NCI-H2029 treated with DMSO at 0.1 percent for 48 hours (cell line): Measurements from ENCODE around the gene HRH2.
A peak's percentile ranks its signal among the peaks of the same experiment; 100 is the strongest.

ENCODE experiments used
- DNase-seq: peaks from one replicate; lab custom pipeline; 2025; lab: John Stamatoyannopoulos, UW

HRH2 gene

GRCh38 chr5:175692235-175692995 lies 34.5 kb downstream of the HRH2 start:
- DNase-seq = no peak

GRCh38 chr5:175692996-175693710 lies 35.3 kb downstream of the HRH2 start:
- DNase-seq = no peak

- DNase-seq = no peak
Measured at GRCh38 chr5:175693741-175694140, 35.9 kb downstream of the HRH2 start.

- no peak for DNase-seq
Measured at GRCh38 chr5:175694371-175695160, 36.7 kb downstream of the HRH2 start.

GRCh38 chr5:175695161-175696126 lies 37.6 kb downstream of the HRH2 start:
- no peak for DNase-seq

- DNase-seq = peak; percentile 76
Measured at GRCh38 chr5:175696139-175696854, 38.4 kb downstream of the HRH2 start.

- DNase-seq = no peak
Measured at GRCh38 chr5:175696855-175697198, 39.0 kb downstream of the HRH2 start.

GRCh38 chr5:175697846-175698245 lies 40.0 kb downstream of the HRH2 start:
- DNase-seq = no peak

GRCh38 chr5:175698401-175699115 lies 40.7 kb downstream of the HRH2 start:
- no peak for DNase-seq

- DNase-seq = no peak
Measured at GRCh38 chr5:175700991-175701390, 43.1 kb downstream of the HRH2 start.

GRCh38 chr5:175701797-175702196 lies 43.9 kb downstream of the HRH2 start:
- no peak for DNase-seq

GRCh38 chr5:175706499-175706898 lies 48.6 kb downstream of the HRH2 start:
- DNase-seq = no peak

- no peak for DNase-seq
Measured at GRCh38 chr5:175707751-175708375, 50.0 kb downstream of the HRH2 start.

- DNase-seq = no peak
Measured at GRCh38 chr5:175709276-175709781, 51.5 kb downstream of the HRH2 start.

- no peak for DNase-seq
Measured at GRCh38 chr5:175710326-175710725, 52.5 kb downstream of the HRH2 start.

GRCh38 chr5:175711031-175711430 lies 53.2 kb downstream of the HRH2 start:
- no peak for DNase-seq

- no peak for DNase-seq
Measured at GRCh38 chr5:175711472-175712312, 53.8 kb downstream of the HRH2 start.

GRCh38 chr5:175712313-175712680 lies 54.4 kb downstream of the HRH2 start:
- no peak for DNase-seq

GRCh38 chr5:175712681-175713085 lies 54.8 kb downstream of the HRH2 start:
- DNase-seq = no peak
